Activated CD4-positive, alpha-beta memory T cell treated with anti-CD3 and anti-CD28 coated beads, Interleukin-2, amount 10 ng/mL, durations not matched to agents 7 days and 5 days (primary cell): ENCODE data around the gene SNX25. TPM values are rescaled to one million over a fixed set of nuclear protein-coding genes. Genes with fewer than 3 reads are reported as not detected.
"Not testable (repeated sequence)": the region's sequence is repeated elsewhere in the genome, so short reads cannot be mapped to it uniquely, and the experiment has no call there.

Experiments used
- CTCF ChIA-PET: fragments of 350-600 bp; sonication (Branson Sonifier 250); formaldehyde crosslinking; loops from one replicate; lab custom pipeline; 2021; ENCODE audit warnings: antibody characterized with exemption, inconsistent platforms; lab: Charles Lee
- POLR2A ChIA-PET: fragments of 350-600 bp; sonication (Branson Sonifier 250); formaldehyde crosslinking; loops from one replicate; lab custom pipeline; 2021; ENCODE audit warnings: antibody characterized with exemption; lab: Charles Lee
- DNase-seq: peaks from one replicate; pipeline ENCODE4 v3.0.0-alpha.2; 2020
- H3K27ac Mint-ChIP-seq: one replicate; pipeline ENCODE4 v1.8.0; 2021; ENCODE audit warnings: mild to moderate bottlenecking, mixed read lengths
- H3K27me3 Mint-ChIP-seq: one replicate; pipeline ENCODE4 v1.8.0; 2021; ENCODE audit warnings: mixed read lengths
- H3K36me3 Mint-ChIP-seq: one replicate; pipeline ENCODE4 v1.8.0; 2021; ENCODE audit warnings: low read depth, mixed read lengths
- H3K4me1 Mint-ChIP-seq: one replicate; pipeline ENCODE4 v1.8.0; 2021; ENCODE audit warnings: mixed read lengths
- H3K4me3 Mint-ChIP-seq: one replicate; pipeline ENCODE4 v1.8.0; 2021; ENCODE audit warnings: mild to moderate bottlenecking, mixed read lengths
- H3K9me3 Mint-ChIP-seq: one replicate; pipeline ENCODE4 v1.8.0; 2021; ENCODE audit warnings: mixed read lengths
- total RNA-seq, 2 experiments: library from RNA; stranded (reverse); gene quantifications; one replicate each; pipeline ENCODE4 v1.2.3, GENCODE V29; 2021

The SNX25 gene
- total RNA-seq, 2 experiments from 2014 or later: 18.0 to 18.5 TPM

GRCh38 chr4:185194924-185195888, 14.2 kb upstream of the SNX25 start:
- ChIA-PET POLR2A (no interaction called here), CTCF (interaction anchor here (2.1 to 2.6 kb wide), 2 partner anchors 11 kb away, joined by 9 to 21 read pairs; no protein-coding TSS in a partner anchor)
- Mint-ChIP-seq H3K27ac (no peak overlapping the region), H3K4me3 (no peak overlapping the region), H3K9me3 (no peaks in the 10 kb centered on the region), H3K36me3 (peaks cover 25% of the 10 kb centered on the region), H3K27me3 (no peaks in the 10 kb centered on the region), H3K4me1 (peaks cover 23% of the 10 kb centered on the region)
- no peak for DNase-seq

- Mint-ChIP-seq H3K36me3 (peaks cover 21% of the 10 kb centered on the region), H3K4me3 (no peak overlapping the region), H3K27ac (no peak overlapping the region), H3K27me3 (no peaks in the 10 kb centered on the region), H3K4me1 (peaks cover 24% of the 10 kb centered on the region), H3K9me3 (no peaks in the 10 kb centered on the region)
- POLR2A ChIA-PET: no interaction called here
- DNase-seq: no peak
- CTCF ChIA-PET: interaction anchor here (1.2 to 2.6 kb wide), 2 partner anchors 12 to 30 kb away, joined by 9 to 21 read pairs; no protein-coding TSS in a partner anchor
Observed at GRCh38 chr4:185196437-185196836, 13.0 kb upstream of the SNX25 start.

GRCh38 chr4:185198189-185198588, 11.2 kb upstream of the SNX25 start:
- CTCF ChIA-PET: interaction anchor here (1.5 to 2.6 kb wide), 2 partner anchors 14 to 15 kb away, joined by 6 to 21 read pairs; no protein-coding TSS in a partner anchor
- Mint-ChIP-seq H3K4me1 (peaks cover 37% of the 10 kb centered on the region), H3K36me3 (peaks cover 17% of the 10 kb centered on the region)
- H3K27ac Mint-ChIP-seq, H3K9me3 Mint-ChIP-seq, H3K4me3 Mint-ChIP-seq, H3K27me3 Mint-ChIP-seq, DNase-seq: not testable (repeated sequence)
- POLR2A ChIA-PET: interaction anchor here (0.7 kb wide), 1 partner anchor 10 kb away, joined by 4 read pairs; no protein-coding TSS in a partner anchor

GRCh38 chr4:185201977-185202962, 7.1 kb upstream of the SNX25 start:
- Mint-ChIP-seq H3K4me1 (peaks cover 52% of the 10 kb centered on the region), H3K27ac (peak overlapping the region; percentile 96), H3K36me3 (peaks cover 12% of the 10 kb centered on the region), H3K4me3 (peak overlapping the region; percentile 91), H3K27me3 (no peaks in the 10 kb centered on the region), H3K9me3 (no peaks in the 10 kb centered on the region)
- CTCF ChIA-PET: interaction anchor here (0.6 to 3.1 kb wide), 4 partner anchors 19 to 881 kb away, joined by 3 to 13 read pairs (median 4); no protein-coding TSS in a partner anchor
- DNase-seq: peak; percentile 54
- POLR2A ChIA-PET: interaction anchor here (1.3 kb wide), 1 partner anchor 193 kb away, joined by 3 read pairs; the partner anchor contains the start of gene LRP2BP

GRCh38 chr4:185202984-185203485, 6.4 kb upstream of the SNX25 start:
- CTCF ChIA-PET: interaction anchor here (3.1 kb wide), 1 partner anchor 19 kb away, joined by 13 read pairs; no protein-coding TSS in a partner anchor
- DNase-seq: peak; percentile 25
- H3K4me1 Mint-ChIP-seq: peaks cover 52% of the 10 kb centered on the region
- POLR2A ChIA-PET: interaction anchor here (1.3 kb wide), 1 partner anchor 192 kb away, joined by 3 read pairs; the partner anchor contains the start of gene LRP2BP
- H3K9me3 Mint-ChIP-seq: no peaks in the 10 kb centered on the region
- peaks cover 12% of the 10 kb centered on the region for H3K36me3 Mint-ChIP-seq
- H3K27ac Mint-ChIP-seq: peak overlapping the region; percentile 96
- H3K4me3 Mint-ChIP-seq: peak overlapping the region; percentile 91
- no peaks in the 10 kb centered on the region for H3K27me3 Mint-ChIP-seq

GRCh38 chr4:185203486-185204237, 5.7 kb upstream of the SNX25 start, which contains the start of gene CFAP97:
CFAP97 (minus strand) TSS chr4:185204000; CDS start chr4:185191196, 12,804 bp downstream.
- CTCF ChIA-PET: interaction anchor here (3.1 kb wide), 1 partner anchor 20 kb away, joined by 13 read pairs; no protein-coding TSS in a partner anchor
- peak; percentile 76 for DNase-seq
- H3K4me3 Mint-ChIP-seq: peak within 1 kb of the TSS; percentile 91
- H3K27me3 Mint-ChIP-seq: no peaks in the 10 kb centered on the region
- peaks cover 12% of the 10 kb centered on the region for H3K36me3 Mint-ChIP-seq
- no peaks in the 10 kb centered on the region for H3K9me3 Mint-ChIP-seq
- H3K4me1 Mint-ChIP-seq: peaks cover 52% of the 10 kb centered on the region
- POLR2A ChIA-PET: interaction anchor here (0.8 to 1.6 kb wide), 5 partner anchors 19 to 470 kb away, joined by 3 to 6 read pairs (median 3); partner anchors contain the start of genes ANKRD37, CENPU and LRP2BP
- peak within 1 kb of the TSS; percentile 96 for H3K27ac Mint-ChIP-seq

GRCh38 chr4:185204238-185204910, 5.0 kb upstream of the SNX25 start:
- Mint-ChIP-seq H3K9me3 (no peaks in the 10 kb centered on the region), H3K4me1 (peaks cover 58% of the 10 kb centered on the region), H3K27me3 (no peaks in the 10 kb centered on the region), H3K36me3 (peaks cover 12% of the 10 kb centered on the region), H3K27ac (peak overlapping the region; percentile 53), H3K4me3 (peak overlapping the region; percentile 91)
- DNase-seq: no peak
- POLR2A ChIA-PET: interaction anchor here (0.6 to 1.6 kb wide), 5 partner anchors 20 to 470 kb away, joined by 3 to 6 read pairs (median 3); partner anchors contain the start of genes ANKRD37, CENPU and LRP2BP
- CTCF ChIA-PET: no interaction called here

- H3K36me3 Mint-ChIP-seq, CTCF ChIA-PET, DNase-seq, H3K27me3 Mint-ChIP-seq, H3K27ac Mint-ChIP-seq, H3K9me3 Mint-ChIP-seq: not testable (repeated sequence)
- H3K4me3 Mint-ChIP-seq: peak overlapping the region; percentile 91
- peaks cover 53% of the 10 kb centered on the region for H3K4me1 Mint-ChIP-seq
- POLR2A ChIA-PET: interaction anchor here (0.6 to 1.6 kb wide), 3 partner anchors 190 to 220 kb away, joined by 3 to 6 read pairs (median 6); partner anchors contain the start of genes ANKRD37 and LRP2BP
Observed at GRCh38 chr4:185205073-185205472, 4.3 kb upstream of the SNX25 start.

GRCh38 chr4:185205697-185206342, 3.6 kb upstream of the SNX25 start:
- peaks cover under 1% of the 10 kb centered on the region for H3K27me3 Mint-ChIP-seq
- ChIA-PET CTCF (interaction anchor here (0.7 kb wide), 1 partner anchor 1702 kb away, joined by 3 read pairs; no protein-coding TSS in a partner anchor), POLR2A (no interaction called here)
- peaks cover 4% of the 10 kb centered on the region for H3K36me3 Mint-ChIP-seq
- no peak overlapping the region for H3K27ac Mint-ChIP-seq
- peaks cover 54% of the 10 kb centered on the region for H3K4me1 Mint-ChIP-seq
- H3K4me3 Mint-ChIP-seq: no peak overlapping the region
- H3K9me3 Mint-ChIP-seq: no peaks in the 10 kb centered on the region
- no peak for DNase-seq

GRCh38 chr4:185207466-185207865, 1.9 kb upstream of the SNX25 start:
- Mint-ChIP-seq H3K4me3 (no peak overlapping the region), H3K36me3 (peaks cover 7% of the 10 kb centered on the region), H3K9me3 (no peaks in the 10 kb centered on the region), H3K27me3 (peaks cover 3% of the 10 kb centered on the region), H3K4me1 (peaks cover 51% of the 10 kb centered on the region), H3K27ac (no peak overlapping the region)
- ChIA-PET CTCF (no interaction called here), POLR2A (interaction anchor here (1.2 kb wide), 1 partner anchor 188 kb away, joined by 3 read pairs; the partner anchor contains the start of gene LRP2BP)
- no peak for DNase-seq
